Erythroblast (primary cell): ENCODE results near the gene PWP1.
"Not testable (repeated sequence)": the region's sequence is repeated elsewhere in the genome, so short reads cannot be mapped to it uniquely, and the experiment has no call there.

Experiments
- GATA1 ChIP-seq: IDR thresholded peaks from 2 replicates; pipeline ENCODE4 v1.6.1; 2011; ENCODE audit warnings: low read depth, mild to moderate bottlenecking, control low read depth, low read length, moderate library complexity
- POLR2A ChIP-seq: IDR thresholded peaks from 2 replicates; pipeline ENCODE4 v1.6.1; 2011; ENCODE audit warnings: mild to moderate bottlenecking, low read length

GRCh38 chr12:107705522-107705921, 19.9 kb downstream of the PWP1 start:
- TF ChIP-seq POLR2A, GATA1: not testable (repeated sequence)
